Astrocyte of the spinal cord (primary cell): ENCODE results near the gene UPF1.

Experiments
- DNase-seq: peaks from one replicate; pipeline ENCODE4 v3.0.0; 2011; ENCODE audit warnings: low read depth, low spot score
- H3K4me3 ChIP-seq: 2 replicates; pipeline ENCODE4 v1.5.1; 2011; ENCODE audit warnings: low read depth, mild to moderate bottlenecking, low read length, moderate library complexity
- CTCF ChIP-seq: IDR thresholded peaks from 2 replicates; pipeline ENCODE4 v1.5.1; 2012; ENCODE audit warnings: low read depth, mild to moderate bottlenecking, low read length, inconsistent platforms
- in situ Hi-C: cut with HindIII; loops from 2 replicates; pipeline ENCODE4 v1.10.0; 2017; ENCODE audit warnings: low sequenced_read_pairs

The UPF1 gene

DNA sequence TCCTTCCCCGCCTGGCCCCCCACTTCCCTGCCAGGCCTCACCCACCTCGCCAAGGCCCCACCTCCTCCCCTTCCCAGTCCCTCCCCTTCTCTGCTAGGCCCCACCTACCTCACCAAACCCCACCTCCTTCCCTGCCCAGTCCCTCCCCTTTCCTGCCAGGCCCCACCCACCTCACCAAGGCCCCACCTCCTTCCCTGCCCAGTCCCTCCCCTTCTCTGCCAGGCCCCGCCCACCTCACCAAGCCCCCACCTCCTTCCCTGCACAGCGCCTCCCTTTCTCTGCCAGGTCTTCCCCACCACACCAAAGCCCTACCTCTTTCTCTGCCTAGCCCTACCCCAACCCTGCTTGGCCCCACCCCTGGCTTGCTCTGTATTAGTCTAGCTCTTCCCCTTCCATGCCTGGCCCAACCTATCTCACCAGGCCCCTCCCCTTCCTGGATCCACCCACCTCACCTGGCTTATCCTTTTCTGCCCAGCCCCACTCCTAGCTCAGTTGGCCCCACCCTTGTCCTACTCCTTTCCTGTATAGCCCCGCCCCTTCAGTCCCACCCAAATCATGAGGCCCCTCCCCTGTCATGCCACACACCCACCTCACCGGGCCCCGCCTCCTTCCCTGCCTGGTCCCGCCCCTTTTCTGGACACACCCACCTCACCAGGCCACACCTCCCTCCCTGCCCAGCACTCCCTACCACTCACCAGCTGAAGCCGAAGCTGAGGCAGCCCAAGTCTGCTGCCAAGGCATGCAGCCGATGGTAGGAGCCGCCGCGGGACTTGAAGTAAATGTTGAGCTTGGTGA is 48.0 kb downstream of the UPF1 start:
- in situ Hi-C loops, result no loop called here
- no peak for DNase-seq
- no peak overlapping the region for H3K4me3 ChIP-seq
- no peak for TF ChIP-seq CTCF

GRCh38 chr19:18881491-18881890 is 49.7 kb downstream of the UPF1 start:
- in situ Hi-C loops, result no loop called here
- H3K4me3 ChIP-seq, result no peak overlapping the region
- no peak for DNase-seq
- TF ChIP-seq CTCF, result no peak

DNA sequence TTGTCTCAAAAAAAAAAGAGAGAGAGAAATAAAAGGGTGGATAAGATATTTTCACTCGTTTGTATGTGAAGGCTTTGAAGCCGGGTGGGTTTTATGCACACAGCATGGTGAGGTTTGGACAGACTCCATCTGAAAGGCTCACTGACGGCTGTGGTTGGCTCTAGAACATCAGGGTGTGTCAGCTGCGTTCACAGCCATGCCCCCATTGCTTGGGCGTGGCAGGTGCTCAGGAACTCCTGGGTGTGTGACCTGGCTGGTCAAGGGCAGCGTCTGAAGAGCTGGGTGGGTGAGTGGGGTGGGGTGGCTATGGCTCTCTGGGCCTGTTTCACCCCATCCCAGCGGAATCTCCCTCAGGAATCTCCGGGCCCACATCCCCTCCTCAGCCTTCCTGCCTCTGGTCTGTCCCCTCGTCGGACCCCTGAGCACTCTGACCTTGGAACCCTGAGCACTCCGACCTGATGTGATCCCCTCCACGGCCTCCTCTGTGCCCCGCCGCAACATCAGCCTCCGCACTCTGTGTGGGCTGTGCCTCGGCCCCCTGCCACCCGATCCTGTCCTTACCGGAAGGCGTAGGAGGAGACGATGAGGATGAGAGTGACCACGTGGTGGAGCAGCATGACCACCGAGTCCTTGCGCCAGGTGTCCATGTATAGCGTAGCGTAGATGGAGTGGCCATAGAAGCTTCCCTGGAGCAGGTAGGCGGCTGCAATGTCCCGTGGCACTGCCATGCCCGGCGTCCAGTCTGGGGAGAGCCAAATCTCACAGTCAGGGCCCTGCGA is 52.0 kb downstream of the UPF1 start:
- no peak for DNase-seq
- H3K4me3 ChIP-seq, result no peak overlapping the region
- in situ Hi-C loops, result no loop called here
- no peak for TF ChIP-seq CTCF

DNA sequence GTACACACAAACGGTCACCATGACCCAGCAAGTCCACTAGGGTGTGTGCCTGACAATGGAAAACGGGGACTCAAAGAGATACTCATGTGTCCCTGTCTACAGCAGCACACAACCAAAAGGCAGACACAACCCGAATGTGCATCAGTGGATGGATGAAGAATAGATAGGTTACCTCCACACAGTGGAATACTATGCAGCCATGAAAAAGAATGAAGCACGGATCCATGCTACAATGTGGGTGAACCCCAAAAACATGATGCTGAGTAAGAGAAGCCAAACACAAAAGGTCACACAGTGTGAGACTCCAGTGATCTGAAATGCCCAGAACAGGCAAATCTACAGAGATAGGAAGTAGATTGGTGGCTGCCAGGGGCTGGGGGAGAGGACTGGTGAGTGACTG is 55.2 kb downstream of the UPF1 start:
- no peak for TF ChIP-seq CTCF
- DNase-seq, result no peak
- H3K4me3 ChIP-seq, result no peak overlapping the region
- in situ Hi-C loops, result no loop called here

DNA sequence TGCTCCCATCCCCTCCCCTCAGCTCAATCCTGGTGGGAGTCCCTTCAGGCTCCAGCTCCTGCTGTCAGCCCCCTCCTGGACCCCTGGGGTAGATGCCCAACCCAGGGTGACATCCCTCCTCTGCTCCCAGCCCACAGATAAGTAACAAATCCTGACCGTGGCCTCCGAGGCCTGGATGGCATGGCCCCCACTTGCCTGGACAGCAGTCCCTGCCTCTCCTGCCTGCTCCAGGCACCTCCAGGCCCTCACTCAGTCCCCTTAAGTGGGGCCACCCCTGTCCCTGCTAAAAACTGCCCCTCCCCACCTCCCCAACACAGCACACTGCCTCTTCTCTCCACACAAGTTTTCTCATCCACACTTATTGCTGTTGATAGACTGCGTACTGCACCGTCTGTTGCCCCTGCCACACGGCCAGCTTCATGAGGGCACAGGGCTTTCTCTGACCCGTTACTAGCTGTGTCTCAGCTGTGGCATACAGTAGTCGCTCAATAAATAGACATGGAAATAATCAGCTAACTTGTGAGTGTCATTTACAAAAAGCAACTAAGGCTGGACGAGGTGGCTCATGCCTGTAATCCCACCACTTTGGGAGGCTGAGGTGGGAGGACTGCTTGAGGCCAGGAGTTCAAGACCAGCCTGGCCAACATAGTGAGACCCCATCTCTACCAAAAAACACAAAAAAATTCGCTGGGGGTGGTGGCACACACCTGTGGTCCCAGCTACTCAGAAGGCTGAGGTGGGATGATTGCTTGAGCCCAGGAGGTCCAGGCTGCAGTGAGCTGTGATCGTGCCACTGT is 58.4 kb downstream of the UPF1 start:
- DNase-seq, result no peak
- no peak overlapping the region for H3K4me3 ChIP-seq
- in situ Hi-C loops, result no loop called here
- no peak for TF ChIP-seq CTCF

DNA sequence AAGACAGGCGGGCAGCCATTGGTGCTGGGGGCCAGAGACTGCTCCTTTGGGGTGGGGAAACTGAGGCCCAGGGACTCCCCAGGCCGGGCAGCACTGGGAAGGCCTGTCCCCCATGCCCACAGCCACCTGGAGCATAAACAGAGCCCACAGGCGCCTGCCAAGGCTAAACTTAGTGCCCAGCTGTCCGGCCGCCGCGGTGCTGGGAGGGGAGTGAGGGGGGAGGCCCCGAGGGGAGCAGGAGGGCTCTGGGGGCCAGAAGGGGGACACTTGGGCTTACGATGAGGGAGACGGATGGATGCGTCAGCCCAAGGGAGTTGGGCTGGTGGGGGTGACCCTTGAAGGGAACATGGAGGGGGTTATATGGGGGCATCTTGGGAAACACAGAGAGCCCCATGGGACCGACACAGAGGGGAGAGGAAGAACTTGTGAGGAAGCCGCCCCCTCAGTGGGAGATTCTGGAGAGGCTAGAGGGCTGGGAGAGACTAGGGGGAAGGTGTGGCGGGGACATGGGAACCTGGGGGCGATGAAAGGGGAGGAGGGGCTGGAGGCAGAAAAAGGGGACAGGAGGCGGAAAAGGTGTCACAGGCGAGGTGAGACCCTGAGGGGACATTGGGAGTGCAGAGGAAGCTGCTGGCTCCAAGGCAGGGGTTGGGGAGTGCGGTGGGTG is 62.0 kb downstream of the UPF1 start:
- DNase-seq, result no peak
- H3K4me3 ChIP-seq, result no peak overlapping the region
- TF ChIP-seq CTCF, result no peak
- in situ Hi-C loops, result no loop called here
